Progenitor cell of endocrine pancreas (in vitro differentiated cells): ENCODE data around the gene EYS. TPM values are rescaled to one million over a fixed set of nuclear protein-coding genes. Genes with fewer than 3 reads are reported as not detected.

Experiments used
- DNase-seq: peaks from one replicate; pipeline ENCODE4 v3.0.0; 2021; ENCODE audit warnings: low spot score; ENCODE audit not compliant: unreplicated experiment
- H3K27ac Mint-ChIP-seq: 2 replicates; pipeline ENCODE4 v1.8.0; 2021; ENCODE audit warnings: mild to moderate bottlenecking, moderate library complexity, mixed read lengths
- H3K27me3 Mint-ChIP-seq: 2 replicates; pipeline ENCODE4 v1.8.0; 2021; ENCODE audit warnings: mixed read lengths
- H3K36me3 Mint-ChIP-seq: 2 replicates; pipeline ENCODE4 v1.8.0; 2022; ENCODE audit warnings: mixed read lengths; ENCODE audit not compliant: insufficient read depth
- H3K4me1 Mint-ChIP-seq: 2 replicates; pipeline ENCODE4 v1.8.0; 2021; ENCODE audit warnings: low read depth, mixed read lengths
- H3K4me3 Mint-ChIP-seq: 2 replicates; pipeline ENCODE4 v1.8.0; 2021; ENCODE audit warnings: low read depth, mild to moderate bottlenecking, moderate library complexity, mixed read lengths
- H3K9me3 Mint-ChIP-seq: 2 replicates; pipeline ENCODE4 v1.8.0; 2021; ENCODE audit warnings: low read depth, mixed read lengths
- total RNA-seq: library from RNA; stranded (reverse); gene quantifications from 2 replicates; pipeline ENCODE4 v1.2.1, GENCODE V29; 2021
- TF ChIP-seq, protein P1 (sequence below): fragments of 200-600 bp; sonication (generic); IDR thresholded peaks from one replicate; pipeline ENCODE4 v1.5.0; 2021; ENCODE audit warnings: antibody characterized with exemption, mild to moderate bottlenecking; ENCODE audit not compliant: unreplicated experiment

EYS gene
- total RNA-seq, 1 donor from 2014 or later = 0.46 TPM

DNA sequence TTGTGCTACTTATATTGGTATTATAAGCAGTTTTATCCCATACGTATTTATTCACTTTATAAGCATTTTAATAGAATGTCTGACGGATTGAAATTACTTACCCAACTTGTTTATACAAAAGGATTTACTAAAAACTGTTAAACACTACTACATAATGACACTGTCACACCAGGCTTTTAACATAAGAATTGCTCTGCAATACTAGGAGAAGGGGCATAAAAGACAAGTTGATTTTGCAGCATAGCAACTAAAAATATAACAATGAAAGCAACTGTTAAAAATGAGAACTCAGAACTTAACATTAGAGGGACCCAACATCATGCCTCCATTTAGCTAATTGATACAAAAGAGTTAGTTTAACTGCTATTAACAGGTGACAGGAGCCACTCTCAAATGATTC lies 1076.1 kb downstream of the EYS start:
- TF ChIP-seq, protein P1, sequence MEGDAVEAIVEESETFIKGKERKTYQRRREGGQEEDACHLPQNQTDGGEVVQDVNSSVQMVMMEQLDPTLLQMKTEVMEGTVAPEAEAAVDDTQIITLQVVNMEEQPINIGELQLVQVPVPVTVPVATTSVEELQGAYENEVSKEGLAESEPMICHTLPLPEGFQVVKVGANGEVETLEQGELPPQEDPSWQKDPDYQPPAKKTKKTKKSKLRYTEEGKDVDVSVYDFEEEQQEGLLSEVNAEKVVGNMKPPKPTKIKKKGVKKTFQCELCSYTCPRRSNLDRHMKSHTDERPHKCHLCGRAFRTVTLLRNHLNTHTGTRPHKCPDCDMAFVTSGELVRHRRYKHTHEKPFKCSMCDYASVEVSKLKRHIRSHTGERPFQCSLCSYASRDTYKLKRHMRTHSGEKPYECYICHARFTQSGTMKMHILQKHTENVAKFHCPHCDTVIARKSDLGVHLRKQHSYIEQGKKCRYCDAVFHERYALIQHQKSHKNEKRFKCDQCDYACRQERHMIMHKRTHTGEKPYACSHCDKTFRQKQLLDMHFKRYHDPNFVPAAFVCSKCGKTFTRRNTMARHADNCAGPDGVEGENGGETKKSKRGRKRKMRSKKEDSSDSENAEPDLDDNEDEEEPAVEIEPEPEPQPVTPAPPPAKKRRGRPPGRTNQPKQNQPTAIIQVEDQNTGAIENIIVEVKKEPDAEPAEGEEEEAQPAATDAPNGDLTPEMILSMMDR = no peak
- Mint-ChIP-seq H3K27ac (no peak overlapping the region), H3K9me3 (no peaks in the 10 kb centered on the region)

DNA sequence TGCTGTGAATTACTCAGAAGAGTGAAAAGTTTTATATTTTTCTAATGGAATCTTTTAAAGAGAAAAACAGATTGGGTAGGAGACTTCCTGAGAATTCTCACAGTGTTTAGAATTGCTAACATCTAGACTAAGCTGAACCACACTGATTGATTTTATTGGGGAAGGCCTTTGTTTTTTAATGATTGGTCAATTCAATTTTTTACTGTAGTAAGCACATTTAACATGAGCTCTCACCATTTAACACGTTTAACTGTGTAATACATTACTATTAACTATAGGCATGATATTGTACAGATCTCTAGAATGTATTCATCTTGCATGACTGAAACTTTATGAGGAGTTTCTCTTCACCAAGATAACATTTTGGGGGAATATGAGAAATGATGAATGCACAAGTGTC lies 1084.1 kb downstream of the EYS start:
- TF ChIP-seq, protein P1 = no peak
- Mint-ChIP-seq H3K27ac (no peak overlapping the region), H3K27me3 (no peaks in the 10 kb centered on the region), H3K9me3 (no peaks in the 10 kb centered on the region), H3K36me3 (no peaks in the 10 kb centered on the region), H3K4me1 (no peaks in the 10 kb centered on the region), H3K4me3 (no peak overlapping the region)
- no peak for DNase-seq

More for the DNA sequence above, 1076.1 kb downstream of the EYS start:
- Mint-ChIP-seq H3K4me1 (no peaks in the 10 kb centered on the region), H3K27me3 (no peaks in the 10 kb centered on the region), H3K4me3 (no peak overlapping the region), H3K36me3 (no peaks in the 10 kb centered on the region)
- no peak for DNase-seq

DNA sequence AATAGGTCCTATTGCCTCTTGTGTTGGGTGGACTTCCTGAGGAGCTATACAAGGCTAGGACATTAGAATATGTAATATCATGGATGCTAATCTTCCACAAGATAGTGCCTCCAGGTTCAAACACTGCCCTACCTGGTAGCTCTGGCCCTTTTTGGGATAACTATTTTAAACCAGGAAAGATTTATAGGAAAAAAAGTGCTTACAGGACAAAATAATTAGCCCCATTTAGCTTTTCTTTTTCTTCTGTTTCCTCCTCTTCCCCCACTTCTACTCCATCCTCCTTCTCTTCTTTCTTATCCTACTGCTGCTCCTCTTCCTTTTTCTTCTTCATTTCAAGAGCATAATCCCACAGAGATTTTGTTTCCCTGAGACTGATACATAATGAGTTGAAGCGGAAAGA lies 1104.0 kb downstream of the EYS start:
- Mint-ChIP-seq H3K27me3 (no peaks in the 10 kb centered on the region), H3K4me1 (no peaks in the 10 kb centered on the region), H3K9me3 (no peaks in the 10 kb centered on the region), H3K4me3 (no peak overlapping the region), H3K36me3 (no peaks in the 10 kb centered on the region), H3K27ac (no peak overlapping the region)
- TF ChIP-seq, protein P1 = no peak
- no peak for DNase-seq

DNA sequence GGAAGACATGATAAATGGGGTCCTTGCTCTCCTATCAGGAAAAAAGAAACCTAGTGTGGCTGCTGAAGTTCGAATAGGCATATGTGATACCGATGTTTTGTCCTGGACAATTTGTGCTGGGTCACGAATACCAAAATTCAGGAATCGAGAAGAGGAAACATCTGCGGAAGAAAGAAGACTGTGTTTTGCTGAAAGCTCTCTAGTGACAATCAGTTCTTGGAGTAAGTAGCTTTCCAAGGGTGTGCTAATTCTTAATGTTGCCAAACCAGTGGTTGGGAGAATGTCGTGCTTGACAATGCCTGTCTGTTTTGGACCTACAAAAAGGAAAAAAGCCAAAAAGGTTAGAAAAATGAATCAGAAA lies 1115.4 kb downstream of the EYS start:
- TF ChIP-seq, protein P1 = no peak
- H3K27me3 Mint-ChIP-seq = no peaks in the 10 kb centered on the region
- H3K36me3 Mint-ChIP-seq = no peaks in the 10 kb centered on the region
- DNase-seq = no peak
- no peak overlapping the region for H3K27ac Mint-ChIP-seq
- H3K9me3 Mint-ChIP-seq = no peaks in the 10 kb centered on the region
- H3K4me1 Mint-ChIP-seq = peaks cover 3% of the 10 kb centered on the region
- H3K4me3 Mint-ChIP-seq = no peak overlapping the region

DNA sequence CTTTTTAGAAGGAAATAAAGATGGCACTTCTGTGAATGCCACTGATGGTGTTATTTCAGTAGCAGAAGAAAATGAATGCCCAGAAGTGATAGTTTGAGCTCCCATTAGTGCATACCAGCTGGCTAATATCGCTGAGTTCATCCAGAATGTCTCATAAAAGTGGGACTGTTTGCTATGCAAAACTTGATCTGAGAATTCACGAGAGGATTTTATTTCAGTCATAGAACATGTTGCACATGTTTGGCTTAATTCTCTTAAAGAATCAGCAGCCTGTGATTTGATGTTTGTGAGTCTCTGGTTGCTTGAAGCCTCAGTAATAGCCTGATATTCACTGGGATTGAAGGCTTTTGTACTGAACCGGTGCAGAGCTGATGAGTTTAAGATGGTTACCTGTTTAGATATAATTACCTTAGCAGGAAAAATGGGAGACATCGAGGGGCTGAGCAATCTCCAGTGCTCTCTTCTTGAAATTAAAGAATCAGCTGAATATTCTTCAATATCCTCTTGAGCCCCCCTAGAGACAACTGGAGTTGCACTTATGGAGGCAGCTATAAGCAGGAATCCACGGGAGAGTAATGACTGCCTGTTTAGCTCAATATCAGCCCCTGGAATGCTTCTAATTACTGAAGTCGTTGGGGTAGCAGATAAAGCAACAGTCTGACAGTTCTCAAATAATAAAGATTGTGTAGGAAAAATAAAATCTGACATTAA lies 1115.9 kb downstream of the EYS start:
- TF ChIP-seq, protein P1 = no peak
- Mint-ChIP-seq H3K36me3 (no peaks in the 10 kb centered on the region), H3K4me1 (peaks cover 3% of the 10 kb centered on the region), H3K27me3 (no peaks in the 10 kb centered on the region), H3K27ac (no peak overlapping the region), H3K9me3 (no peaks in the 10 kb centered on the region), H3K4me3 (no peak overlapping the region)
- DNase-seq = no peak
